HG02571 (cell line): ENCODE measurements around the gene SPATC1L.
"Not testable (repeated sequence)": the region's sequence is repeated elsewhere in the genome, so short reads cannot be mapped to it uniquely, and the experiment has no call there.

Experiments used
- ATAC-seq: cut with Tn5 transposase; IDR thresholded peaks from one replicate; pipeline ENCODE4 v1.9.1; 2021; ENCODE audit warnings: mild to moderate bottlenecking, moderate library complexity; ENCODE audit not compliant: unreplicated experiment

SPATC1L gene

GRCh38 chr21:46151989-46152926, 32.0 kb downstream of the SPATC1L start:
- no peak for ATAC-seq

DNA sequence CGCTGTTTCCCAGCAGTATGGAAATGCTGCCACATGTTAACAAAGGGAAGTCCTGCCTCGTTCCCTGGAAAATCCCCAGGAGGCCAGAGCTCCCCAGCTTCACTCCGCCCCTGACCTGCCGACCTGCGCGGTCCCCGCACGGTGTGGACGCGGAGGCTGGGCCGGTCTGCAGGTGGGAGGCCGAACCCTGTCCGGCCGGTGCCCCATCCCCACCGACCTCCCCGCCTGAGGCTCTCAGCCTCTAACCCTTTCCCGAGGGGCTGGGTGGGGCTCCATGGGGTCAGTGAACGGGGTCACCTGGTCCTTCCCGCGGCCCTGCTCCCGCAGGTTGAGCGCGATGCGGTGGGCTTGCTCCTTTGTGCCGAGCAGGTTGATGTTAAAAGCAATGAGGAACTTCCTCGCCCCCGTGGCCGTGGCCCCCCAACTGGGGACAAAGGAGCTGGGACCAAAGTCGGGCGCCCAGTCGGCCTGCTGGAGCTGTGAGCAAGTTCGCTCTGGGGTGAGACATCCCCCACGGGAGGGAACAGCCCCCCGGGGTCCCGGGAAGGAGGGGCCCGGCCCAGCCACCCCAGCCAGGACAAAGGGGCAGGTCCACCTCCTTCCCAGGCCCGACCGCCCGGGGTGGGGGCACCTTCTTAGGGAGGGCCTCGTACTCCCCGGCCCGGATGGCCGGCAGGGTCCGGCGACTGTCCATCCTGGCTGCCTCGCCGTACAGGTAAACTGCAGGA, 32.8 kb downstream of the SPATC1L start:
- no peak for ATAC-seq

- ATAC-seq: no peak
Observed at GRCh38 chr21:46150491-46151121, 33.7 kb downstream of the SPATC1L start.

DNA sequence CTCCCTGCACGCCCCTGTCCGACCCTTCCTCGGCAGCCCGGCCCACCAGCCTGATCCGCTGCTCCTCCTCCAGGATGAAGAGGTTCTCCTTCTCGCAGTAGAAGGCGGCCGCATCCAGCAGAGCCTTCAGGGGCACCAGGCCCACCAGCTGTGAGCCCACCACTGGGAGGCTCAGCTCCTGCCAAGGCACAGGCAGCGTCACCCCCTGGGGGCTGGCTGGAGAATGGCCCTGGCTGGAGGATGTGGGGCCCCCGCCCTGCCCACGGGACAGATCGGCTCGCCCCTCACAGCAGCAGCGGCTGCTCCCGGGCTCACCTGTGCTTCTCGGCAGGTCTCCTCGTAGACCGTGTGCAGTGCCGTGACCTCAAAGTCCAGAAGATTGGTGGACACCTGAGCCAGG, 34.2 kb downstream of the SPATC1L start:
- ATAC-seq: no peak

- no peak for ATAC-seq
Observed at GRCh38 chr21:46149205-46149901, 34.9 kb downstream of the SPATC1L start.

GRCh38 chr21:46148106-46148505, 36.2 kb downstream of the SPATC1L start:
- ATAC-seq: no peak

- not testable (repeated sequence) for ATAC-seq
Observed at GRCh38 chr21:46147429-46147828, 36.8 kb downstream of the SPATC1L start.

GRCh38 chr21:46146856-46147255, 37.4 kb downstream of the SPATC1L start:
- no peak for ATAC-seq

DNA sequence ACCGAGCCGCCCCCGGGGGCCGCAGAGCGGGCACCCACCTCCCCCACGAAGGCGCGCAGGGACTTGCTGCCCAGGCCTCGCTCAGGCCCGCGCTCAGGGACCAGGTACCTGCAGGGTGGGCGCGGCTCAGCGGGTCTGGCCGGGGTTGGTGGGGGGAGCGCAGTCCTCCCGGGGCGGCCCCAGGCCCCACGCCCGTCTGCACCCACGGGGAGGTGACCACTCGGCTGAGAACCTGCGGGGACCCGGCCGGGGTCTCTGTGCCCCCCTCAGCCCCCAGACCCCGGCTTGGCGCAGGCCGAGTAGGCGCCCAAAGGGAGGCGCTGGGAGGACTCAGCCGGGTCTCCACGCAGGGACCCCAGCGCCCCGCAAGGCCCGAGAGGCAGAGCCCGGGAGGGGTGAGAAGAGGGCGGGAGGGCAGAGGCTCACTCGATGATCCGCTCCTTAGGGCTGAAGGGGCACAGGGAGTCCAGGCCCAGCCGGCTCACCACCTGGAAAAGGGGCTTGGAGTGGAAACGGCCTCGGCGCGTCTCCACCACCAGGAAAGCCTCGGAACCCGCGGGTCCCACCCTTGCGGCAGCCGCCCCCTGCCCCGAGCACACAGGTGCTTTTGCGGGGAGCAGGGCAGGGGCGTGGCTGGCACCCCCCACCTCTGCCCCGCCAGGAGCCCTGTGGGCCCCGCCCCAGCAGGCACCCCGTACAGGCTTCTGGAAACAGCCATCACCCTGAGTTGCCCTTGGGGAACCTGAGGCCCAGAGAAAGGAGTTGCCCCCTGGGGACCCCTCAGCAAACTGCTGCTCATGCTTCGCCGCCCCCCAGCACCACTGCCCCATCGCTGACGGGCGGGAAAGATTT, 38.2 kb downstream of the SPATC1L start:
- ATAC-seq: no peak

GRCh38 chr21:46145159-46145839, 39.0 kb downstream of the SPATC1L start:
- ATAC-seq: no peak

DNA sequence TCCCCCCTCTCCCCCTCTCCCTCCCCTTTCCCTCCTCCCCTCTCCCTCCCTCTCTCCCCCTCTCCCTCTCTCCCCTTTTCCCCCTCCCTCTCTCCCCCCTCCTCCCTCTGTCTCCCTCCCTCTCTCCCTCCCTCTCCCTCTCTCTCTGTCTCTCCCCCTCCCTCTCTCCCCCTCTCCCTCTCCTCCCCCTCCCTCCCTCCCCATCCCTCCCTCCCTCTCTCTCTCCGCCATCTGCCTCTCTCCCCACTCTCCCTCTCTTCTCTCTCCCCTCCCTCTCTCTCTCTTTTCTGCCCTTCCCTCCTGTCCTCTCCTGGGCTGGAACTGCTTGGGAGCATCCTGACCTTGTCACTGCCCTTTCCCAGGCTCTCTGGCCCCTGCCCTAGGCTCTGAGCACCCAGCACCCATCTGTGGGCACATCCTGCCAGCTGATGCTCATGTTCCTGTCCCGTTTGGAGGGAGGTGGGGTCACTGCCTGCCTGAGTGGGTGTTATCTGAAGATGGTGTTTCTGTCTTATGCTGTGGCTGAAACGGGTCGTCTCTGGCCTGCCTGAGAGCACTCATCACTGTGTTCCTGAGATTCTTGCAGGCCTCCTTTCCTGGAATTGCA, 39.7 kb downstream of the SPATC1L start:
- ATAC-seq: no peak

GRCh38 chr21:46142582-46143473, 41.4 kb downstream of the SPATC1L start:
- ATAC-seq: no peak

DNA sequence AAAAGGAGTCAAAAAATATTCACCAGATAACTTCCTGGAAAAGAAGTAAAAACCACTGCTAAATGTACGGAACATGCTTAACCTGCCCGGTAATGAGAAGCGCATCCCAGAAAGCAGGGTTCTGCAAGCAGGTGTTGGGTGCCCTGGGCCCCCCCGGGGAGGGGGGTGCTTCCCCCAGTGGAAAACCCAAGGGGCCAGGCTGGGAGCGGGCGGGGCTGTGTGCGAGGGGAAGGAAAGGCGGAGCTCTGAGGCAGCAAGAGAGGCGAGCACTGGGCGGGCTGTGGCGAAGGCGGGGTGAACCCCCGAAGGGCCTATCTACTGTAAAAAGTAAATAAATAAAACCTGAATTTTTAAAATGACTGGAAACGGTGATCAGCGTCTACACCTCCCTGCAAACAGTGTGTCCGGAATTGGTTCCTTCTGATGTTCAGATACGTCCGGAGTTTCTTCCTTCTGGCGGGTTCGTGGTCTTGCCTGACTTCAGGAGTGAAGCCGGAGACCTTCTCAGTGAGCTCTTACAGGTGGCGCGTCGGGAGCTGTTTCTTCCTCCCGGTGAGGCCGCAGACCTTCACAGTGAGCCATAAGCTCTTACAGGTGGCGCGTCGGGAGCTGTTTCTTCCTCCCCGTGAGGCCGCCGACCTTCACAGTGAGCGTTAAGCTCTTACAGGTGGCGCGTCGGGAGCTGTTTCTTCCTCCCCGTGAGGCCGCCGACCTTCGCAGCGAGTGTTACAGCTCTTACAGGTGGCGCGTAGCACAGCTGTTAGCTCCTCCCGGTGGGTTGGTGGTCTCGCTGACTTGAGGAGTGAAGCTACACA, 42.3 kb downstream of the SPATC1L start:
- ATAC-seq: no peak

GRCh38 chr21:46140352-46141003, 43.8 kb downstream of the SPATC1L start:
- not testable (repeated sequence) for ATAC-seq

GRCh38 chr21:46139686-46140085, 44.6 kb downstream of the SPATC1L start:
- ATAC-seq: no peak

GRCh38 chr21:46138383-46138970, 45.8 kb downstream of the SPATC1L start:
- ATAC-seq: no peak
